KG1 (cell line): ENCODE results near the gene FNTB.

Experiments used
- DNase-seq: peaks from one replicate; lab custom pipeline; 2025; lab: John Stamatoyannopoulos, UW

Gene FNTB

GRCh38 chr14:64953310-64953654, 33.4 kb upstream of the FNTB start:
- DNase-seq, result no peak

- DNase-seq, result no peak
Observed at GRCh38 chr14:64953661-64954060, 33.0 kb upstream of the FNTB start.

- DNase-seq, result no peak
Observed at GRCh38 chr14:64954491-64955240, 32.0 kb upstream of the FNTB start.

GRCh38 chr14:64955297-64955696, 31.4 kb upstream of the FNTB start:
- DNase-seq, result no peak

GRCh38 chr14:64956697-64957406, 29.8 kb upstream of the FNTB start:
- DNase-seq, result no peak

- DNase-seq, result no peak
Observed at GRCh38 chr14:64958201-64958600, 28.5 kb upstream of the FNTB start.

GRCh38 chr14:64958743-64959142, 28.0 kb upstream of the FNTB start:
- no peak for DNase-seq

- DNase-seq, result no peak
Observed at GRCh38 chr14:64960762-64961276, 25.9 kb upstream of the FNTB start.

- DNase-seq, result no peak
Observed at GRCh38 chr14:64963611-64964010, 23.1 kb upstream of the FNTB start.

GRCh38 chr14:64965356-64966000, 21.2 kb upstream of the FNTB start:
- DNase-seq, result no peak

GRCh38 chr14:64966976-64967375, 19.7 kb upstream of the FNTB start:
- no peak for DNase-seq

GRCh38 chr14:64968167-64968566, 18.5 kb upstream of the FNTB start:
- DNase-seq, result no peak

GRCh38 chr14:64968651-64969050, 18.0 kb upstream of the FNTB start:
- DNase-seq, result no peak

GRCh38 chr14:64970041-64970440, 16.7 kb upstream of the FNTB start:
- DNase-seq, result no peak

- DNase-seq, result no peak
Observed at GRCh38 chr14:64970776-64971477, 15.8 kb upstream of the FNTB start.

GRCh38 chr14:64971491-64971942, 15.2 kb upstream of the FNTB start:
- DNase-seq, result no peak

GRCh38 chr14:64971943-64972791, 14.5 kb upstream of the FNTB start, which contains the start of gene RAB15:
Gene RAB15, minus strand, starts transcription at chr14:64972336. Its CDS starts 260 bp downstream, at chr14:64972076.
- no peak for DNase-seq

- DNase-seq, result no peak
Observed at GRCh38 chr14:64973026-64973442, 13.7 kb upstream of the FNTB start.

- no peak for DNase-seq
Observed at GRCh38 chr14:64973826-64974225, 12.9 kb upstream of the FNTB start.

GRCh38 chr14:64974563-64974962, 12.1 kb upstream of the FNTB start:
- DNase-seq, result no peak
